GM06990 (cell line): ENCODE data around the gene HYAL3.

Experiments used
- DNase-seq: peaks from one replicate; pipeline ENCODE4 v3.0.0-alpha.2; 2011; ENCODE audit not compliant: insufficient read length; ENCODE audit errors: extremely low read depth
- H3K27me3 ChIP-seq: replicated peaks from 2 replicates; pipeline ENCODE4 v1.6.0; 2011; ENCODE audit warnings: low read length; ENCODE audit not compliant: control insufficient read depth, insufficient read depth
- H3K36me3 ChIP-seq: 2 replicates; pipeline ENCODE4 v1.5.1; 2011; ENCODE audit warnings: low read length; ENCODE audit not compliant: control insufficient read depth, insufficient read depth
- H3K4me3 ChIP-seq: replicated peaks from 2 replicates; pipeline ENCODE4 v1.5.1; 2011; ENCODE audit warnings: low read depth, mild to moderate bottlenecking, control low read depth, low read length
- CTCF ChIP-seq: IDR thresholded peaks from 2 replicates; pipeline ENCODE4 v1.5.1; 2011; ENCODE audit warnings: low read length, control low read depth, mild to moderate bottlenecking, inconsistent platforms; ENCODE audit not compliant: insufficient read depth, poor library complexity, severe bottlenecking

The HYAL3 gene

DNA sequence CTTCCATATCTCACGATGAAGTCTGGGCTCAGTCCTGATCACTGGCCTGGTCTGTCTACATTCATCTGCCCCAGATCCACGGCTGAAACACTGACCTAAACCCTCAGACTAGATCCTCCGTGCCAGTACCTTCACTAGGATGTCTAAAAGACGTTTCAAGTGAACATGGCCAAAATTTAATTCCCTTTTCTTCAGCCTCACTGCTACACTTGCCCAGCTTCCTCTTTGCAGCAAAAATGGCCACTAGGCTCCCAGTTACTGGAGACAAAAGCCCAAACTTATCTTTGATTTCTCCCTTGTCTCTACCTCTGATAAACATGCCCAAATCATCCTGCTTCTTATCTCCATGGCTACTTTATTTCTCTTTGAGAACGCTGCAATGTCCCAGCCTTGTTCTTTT, 39.8 kb upstream of the HYAL3 start:
- TF ChIP-seq CTCF, result no peak
- peaks cover 2% of the 10 kb centered on the region for H3K36me3 ChIP-seq
- no peaks in the 10 kb centered on the region for H3K27me3 ChIP-seq
- H3K4me3 ChIP-seq, result peak overlapping the region; percentile 93
- DNase-seq, result no peak

DNA sequence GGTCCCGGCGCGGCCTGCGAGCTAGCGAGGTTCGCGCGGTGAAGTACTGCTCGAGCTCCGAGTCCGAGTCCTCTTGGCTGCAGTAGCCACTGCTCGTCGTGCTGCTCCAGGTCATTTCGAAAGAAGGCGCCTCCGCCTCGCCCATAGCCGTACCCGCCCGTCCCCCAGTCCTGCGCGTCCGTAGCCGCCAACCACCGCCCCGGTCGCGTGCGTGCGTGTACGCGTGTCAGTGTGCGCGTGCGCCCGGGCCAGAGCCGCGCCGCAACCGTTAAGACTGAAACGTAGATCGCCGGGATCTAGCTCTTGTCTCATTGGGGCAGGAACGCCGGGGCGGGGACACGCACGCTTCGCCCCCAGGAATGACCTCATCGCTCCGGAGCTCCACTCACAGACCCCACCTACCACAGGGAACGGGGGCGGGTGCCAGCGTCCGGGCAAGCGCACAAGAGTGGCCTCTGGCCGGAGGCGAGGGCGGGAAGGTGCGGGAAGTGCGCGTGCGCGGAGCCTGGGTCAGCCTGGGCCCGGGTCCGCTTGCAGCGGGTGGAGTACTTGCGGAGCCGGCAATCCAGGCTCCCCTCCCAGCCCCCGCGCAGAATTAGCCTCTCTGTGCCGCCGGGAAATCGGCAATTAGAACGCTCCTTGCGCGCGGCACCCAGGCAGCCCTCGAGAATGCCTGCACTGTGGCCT, 38.1 kb upstream of the HYAL3 start:
- H3K4me3 ChIP-seq, result peak overlapping the region; percentile 93
- no peak for TF ChIP-seq CTCF
- peaks cover 6% of the 10 kb centered on the region for H3K36me3 ChIP-seq
- no peaks in the 10 kb centered on the region for H3K27me3 ChIP-seq
- peak; percentile 99 for DNase-seq

- TF ChIP-seq CTCF, result no peak
- H3K36me3 ChIP-seq, result peaks cover 13% of the 10 kb centered on the region
- no peaks in the 10 kb centered on the region for H3K27me3 ChIP-seq
- no peak for DNase-seq
- H3K4me3 ChIP-seq, result peak overlapping the region; percentile 93
Observed at GRCh38 chr3:50336452-50337174, 37.4 kb upstream of the HYAL3 start.

GRCh38 chr3:50334339-50335075, 35.3 kb upstream of the HYAL3 start:
- Histone ChIP-seq H3K36me3 (peaks cover 30% of the 10 kb centered on the region), H3K4me3 (no peak overlapping the region), H3K27me3 (no peaks in the 10 kb centered on the region)
- no peak for TF ChIP-seq CTCF
- DNase-seq, result no peak

GRCh38 chr3:50333744-50334328, 34.6 kb upstream of the HYAL3 start:
- DNase-seq, result no peak

More at GRCh38 chr3:50333744-50334328, 34.6 kb upstream of the HYAL3 start:
- H3K27me3 ChIP-seq, result no peaks in the 10 kb centered on the region
- peaks cover 30% of the 10 kb centered on the region for H3K36me3 ChIP-seq
- no peak for TF ChIP-seq CTCF
- H3K4me3 ChIP-seq, result no peak overlapping the region
